Measurements from ENCODE around the gene SEMA4F.

Gene SEMA4F

DNA sequence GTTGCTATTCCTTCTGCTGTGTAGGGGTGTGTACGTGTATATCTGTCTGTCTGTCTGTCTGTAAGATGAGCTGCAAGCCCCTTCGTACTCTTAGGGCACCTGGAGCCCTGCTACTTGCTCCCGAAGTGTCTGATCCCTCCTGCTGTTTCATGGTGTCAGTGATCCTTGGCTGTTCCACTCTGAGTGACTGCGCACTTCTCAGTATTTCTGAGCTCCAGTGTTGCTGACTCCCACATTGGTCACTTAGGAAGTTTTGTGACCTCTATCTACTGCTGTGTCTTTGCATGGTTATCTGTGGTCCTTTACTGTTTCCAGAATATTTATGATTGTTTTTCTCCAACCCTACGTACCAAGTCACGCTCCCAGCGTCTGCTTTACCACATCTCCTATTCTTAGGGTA, 16.2 kb downstream of the SEMA4F start:
- no peak for DNase-seq

DNA sequence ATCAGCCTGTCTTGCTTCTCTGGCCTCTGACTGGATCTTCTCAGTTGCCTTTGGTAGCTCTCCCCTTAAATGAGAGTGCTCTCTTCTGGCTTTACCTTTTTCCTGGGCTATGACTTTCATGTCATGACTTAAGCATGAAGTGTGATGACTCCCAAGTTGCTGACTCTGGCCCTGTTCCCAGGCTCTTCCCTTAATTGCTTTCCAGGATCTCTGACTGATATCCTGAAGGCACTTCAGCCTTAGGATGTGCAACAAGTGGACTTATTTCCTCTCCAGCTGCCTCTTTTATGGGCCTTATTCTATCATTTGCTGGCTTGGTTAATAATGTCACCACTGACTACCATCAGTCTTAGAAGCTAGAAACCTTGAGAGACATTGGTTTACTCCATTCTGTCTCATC, 17.4 kb downstream of the SEMA4F start:
- DNase-seq: no peak

DNA sequence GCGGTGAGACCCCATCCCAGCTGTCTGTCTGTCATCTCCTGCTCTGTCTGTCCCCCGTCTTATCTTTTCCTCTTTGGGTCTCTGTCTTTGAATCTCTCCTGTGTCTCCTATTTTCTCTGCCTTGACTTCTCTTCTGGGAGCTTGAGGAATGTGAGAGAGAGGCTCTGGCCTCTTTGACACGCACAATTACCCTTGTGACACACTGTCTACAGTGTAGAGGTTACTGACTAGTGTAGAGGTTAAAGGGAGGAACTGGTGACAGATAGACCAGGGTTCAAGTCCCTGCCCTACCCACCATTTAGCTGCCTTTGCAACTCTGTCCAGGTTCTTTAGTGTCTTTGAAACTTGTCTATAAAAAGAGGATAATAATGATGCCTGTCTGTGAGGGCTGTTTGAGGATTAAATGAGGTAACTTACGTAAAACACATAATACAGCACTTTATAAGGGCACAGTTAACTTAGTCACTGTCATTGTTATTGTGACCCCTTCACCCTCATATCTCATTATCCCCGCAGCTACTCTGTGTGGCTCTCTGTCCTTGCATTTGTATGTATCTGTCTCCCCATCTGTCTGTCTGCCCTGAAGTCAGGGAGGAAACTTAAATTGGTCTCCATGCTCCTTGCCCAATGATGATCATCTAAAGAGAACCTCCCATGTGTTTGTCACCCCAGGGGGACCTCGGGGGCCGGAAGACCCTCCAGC, 19.9 kb downstream of the SEMA4F start:
- DNase-seq: no peak

GRCh38 chr2:74675090-74675489, 21.0 kb downstream of the SEMA4F start:
- no peak for DNase-seq

DNA sequence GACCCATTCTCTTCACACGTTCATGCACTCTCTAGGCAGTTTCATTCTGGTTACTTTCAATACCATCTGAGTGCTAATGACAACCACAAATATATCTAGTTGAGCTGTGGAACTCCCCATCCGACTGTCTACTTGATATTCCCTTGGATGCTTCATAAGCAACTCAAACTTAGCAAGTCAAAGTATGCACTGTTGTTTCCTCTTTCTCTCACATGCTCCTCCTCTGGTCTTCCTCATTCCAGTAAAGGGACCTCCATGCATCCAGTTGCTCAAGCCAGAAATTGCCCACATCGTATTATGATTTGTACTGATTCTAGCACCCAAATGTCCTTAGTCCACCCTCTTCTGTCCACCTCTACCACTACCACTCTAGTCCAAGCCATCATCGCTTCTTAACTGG, 22.3 kb downstream of the SEMA4F start:
- DNase-seq: no peak

DNA sequence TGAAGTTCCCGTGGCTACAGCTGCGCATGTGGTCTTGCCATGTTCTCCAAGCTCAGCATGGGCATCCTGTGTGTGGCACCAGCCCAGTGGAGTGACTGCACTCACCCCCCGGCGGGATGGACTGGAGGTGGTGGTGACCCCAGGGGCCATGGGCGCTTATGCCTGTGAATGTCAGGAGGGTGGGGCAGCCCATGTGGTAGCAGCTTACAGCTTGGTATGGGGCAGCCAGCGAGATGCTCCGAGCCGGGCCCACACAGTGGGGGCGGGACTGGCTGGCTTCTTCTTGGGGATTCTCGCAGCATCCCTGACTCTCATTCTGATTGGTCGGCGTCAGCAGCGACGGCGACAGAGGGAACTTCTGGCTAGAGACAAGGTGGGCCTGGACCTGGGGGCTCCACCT, 25.6 kb downstream of the SEMA4F start:
- no peak for DNase-seq

- DNase-seq: no peak
Measured at GRCh38 chr2:74682501-74682900, 28.5 kb downstream of the SEMA4F start.

GRCh38 chr2:74685408-74685807, 31.4 kb downstream of the SEMA4F start:
- DNase-seq: no peak

- DNase-seq: no peak
Measured at GRCh38 chr2:74688881-74689280, 34.8 kb downstream of the SEMA4F start.

DNA sequence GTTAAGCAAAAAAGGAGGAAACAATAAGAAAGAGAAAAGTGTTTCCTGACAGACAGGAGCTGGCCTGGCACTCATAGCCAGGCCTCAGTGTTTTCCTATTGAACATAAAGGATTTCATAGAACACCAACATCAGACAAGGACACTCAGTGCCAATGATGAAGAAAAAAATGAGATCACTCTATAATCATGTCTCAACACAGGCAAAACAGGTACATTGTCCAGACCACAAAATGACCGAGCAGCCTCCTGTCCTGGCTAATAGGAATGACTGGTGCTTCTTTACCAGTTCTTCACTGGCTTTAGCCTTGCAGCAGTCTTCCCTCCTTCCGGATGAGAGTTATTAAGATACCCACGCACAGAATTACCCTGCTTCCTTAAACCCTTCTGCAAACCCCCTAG, 35.6 kb downstream of the SEMA4F start:
- DNase-seq: no peak

GRCh38 chr2:74690571-74690970, 36.5 kb downstream of the SEMA4F start:
- DNase-seq: no peak

- DNase-seq: no peak
Measured at GRCh38 chr2:74691929-74692328, 37.9 kb downstream of the SEMA4F start.

- no peak for DNase-seq
Measured at GRCh38 chr2:74693213-74693612, 39.2 kb downstream of the SEMA4F start.

GRCh38 chr2:74693668-74694067, 39.6 kb downstream of the SEMA4F start:
- no peak for DNase-seq

DNA sequence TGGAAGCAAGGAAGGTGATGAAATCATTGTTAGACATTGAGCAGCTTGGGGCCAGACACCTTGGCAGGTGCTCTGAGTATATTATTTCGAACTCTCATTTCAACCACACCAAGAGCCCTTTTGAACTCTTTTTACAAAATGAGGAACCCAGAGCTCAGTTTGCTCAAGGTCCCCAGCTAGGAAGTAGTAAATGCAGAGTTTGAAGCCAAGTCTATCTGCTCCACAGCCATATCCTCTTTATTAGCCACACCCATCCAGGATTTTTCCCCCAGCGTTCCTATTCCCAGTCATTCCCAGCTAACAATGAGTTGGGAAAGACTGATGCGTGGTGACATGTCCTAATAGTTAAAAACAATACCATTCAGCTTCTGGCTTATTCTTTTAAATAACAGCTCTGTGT, 40.2 kb downstream of the SEMA4F start:
- no peak for DNase-seq

GRCh38 chr2:74695663-74696062, 41.6 kb downstream of the SEMA4F start:
- DNase-seq: no peak

- DNase-seq: no peak
Measured at GRCh38 chr2:74696829-74697228, 42.8 kb downstream of the SEMA4F start.

DNA sequence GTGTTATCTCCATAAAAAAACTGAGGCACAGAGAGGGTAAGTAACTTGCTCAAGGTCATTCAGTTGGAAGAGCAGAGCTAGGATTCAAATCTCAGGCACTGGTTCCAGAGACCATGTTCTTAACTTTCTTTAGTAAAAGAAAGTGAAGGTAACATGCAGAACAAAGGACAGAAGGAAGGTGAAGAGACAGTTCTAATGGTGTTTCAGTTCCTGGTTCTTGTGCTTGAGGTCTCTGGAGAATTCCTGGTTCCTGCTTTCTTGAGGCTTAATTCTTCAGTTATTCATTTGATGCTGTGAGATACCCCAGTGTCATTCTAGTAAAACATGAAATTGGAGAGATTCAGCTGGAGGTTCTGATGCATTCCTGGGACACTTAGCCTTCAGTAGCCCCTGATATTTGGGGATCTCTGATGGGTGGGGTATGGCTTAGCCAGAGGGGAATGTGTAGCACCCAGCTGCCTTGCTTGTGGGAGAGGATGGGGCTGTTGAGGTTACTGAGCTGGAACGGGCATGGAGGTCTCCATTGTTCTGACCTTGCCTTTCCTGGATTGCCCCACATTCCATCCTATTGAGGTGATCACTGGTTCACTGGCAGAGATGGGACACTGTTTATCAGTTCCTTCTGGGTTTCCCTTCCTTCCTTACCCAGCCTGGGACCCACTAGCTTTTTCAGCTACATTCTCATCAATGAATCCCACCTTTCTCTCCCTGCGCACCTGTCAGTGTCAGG, 46.8 kb downstream of the SEMA4F start:
- DNase-seq: no peak

DNA sequence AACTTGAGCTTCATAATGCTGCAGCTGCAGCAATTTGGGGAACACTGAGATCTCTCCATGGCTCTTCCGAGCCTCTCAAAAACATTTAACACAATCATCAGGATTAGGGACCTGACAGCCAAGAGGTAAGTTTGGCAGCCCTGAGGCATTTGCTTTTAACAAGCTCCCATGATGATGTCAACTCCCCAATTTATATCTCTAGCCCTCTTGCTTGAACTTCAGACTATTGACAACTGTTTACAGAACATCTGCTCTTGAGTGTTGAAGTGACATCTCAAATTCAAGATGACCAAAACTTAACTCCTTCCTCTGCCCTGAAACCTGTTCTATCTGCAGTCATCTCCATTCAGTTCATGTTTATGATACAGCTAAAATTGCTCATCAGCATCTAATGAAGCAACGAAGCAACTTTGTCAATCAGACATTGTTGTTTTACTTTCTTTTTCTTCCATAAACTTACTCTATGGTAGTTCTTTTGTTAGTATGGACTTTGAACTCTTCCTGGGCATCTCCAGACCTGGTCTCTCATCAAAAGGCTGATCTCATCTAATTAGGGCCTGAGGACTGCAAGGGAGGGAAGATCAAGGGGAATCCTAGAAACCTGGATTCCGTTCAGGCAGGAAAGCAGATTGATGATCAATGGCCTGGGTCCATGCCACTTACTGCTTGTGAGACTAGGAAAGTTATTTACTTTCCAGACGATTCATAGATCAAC, 48.1 kb downstream of the SEMA4F start:
- no peak for DNase-seq

GRCh38 chr2:74703373-74703772, 49.3 kb downstream of the SEMA4F start:
- DNase-seq: no peak

- no peak for DNase-seq
Measured at GRCh38 chr2:74704216-74704615, 50.2 kb downstream of the SEMA4F start.

DNA sequence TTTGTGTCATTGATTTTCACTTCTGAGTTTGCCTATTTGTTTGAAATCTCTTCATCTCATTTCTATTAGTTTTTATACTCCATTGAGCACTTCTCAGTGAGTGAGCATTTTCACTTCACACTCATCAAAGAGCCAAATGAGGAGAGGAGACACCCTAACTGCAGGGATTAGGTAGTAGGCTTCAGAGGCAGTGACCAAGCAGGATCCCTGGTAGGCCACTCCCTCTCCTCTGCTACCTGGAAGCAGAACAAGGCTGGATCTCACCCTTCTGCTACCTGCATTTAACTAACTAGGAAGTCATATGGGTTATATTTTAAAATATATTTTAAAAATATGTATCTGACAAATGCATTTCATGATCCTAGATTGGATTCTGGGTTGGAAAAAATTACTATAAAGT, 52.7 kb downstream of the SEMA4F start:
- DNase-seq: no peak

DNA sequence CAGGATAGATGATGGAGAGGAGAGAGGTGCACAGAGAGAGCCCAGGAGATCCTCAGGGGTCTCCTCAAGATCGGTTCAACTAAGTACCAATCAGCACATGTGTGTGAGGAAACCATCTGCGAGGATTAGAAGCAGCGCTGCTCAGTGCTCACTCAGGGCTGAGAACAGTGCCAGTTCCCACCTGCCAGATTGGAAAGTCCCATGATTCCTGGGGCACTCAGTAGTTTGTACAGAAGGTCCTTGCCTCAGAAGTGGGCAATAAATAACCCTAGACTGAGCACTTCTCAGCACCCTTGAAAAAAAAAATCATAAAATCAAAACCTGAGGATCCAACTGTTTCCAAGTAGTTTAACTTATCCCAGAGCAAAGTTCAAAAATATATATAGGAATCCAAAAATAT, 53.8 kb downstream of the SEMA4F start:
- no peak for DNase-seq

DNA sequence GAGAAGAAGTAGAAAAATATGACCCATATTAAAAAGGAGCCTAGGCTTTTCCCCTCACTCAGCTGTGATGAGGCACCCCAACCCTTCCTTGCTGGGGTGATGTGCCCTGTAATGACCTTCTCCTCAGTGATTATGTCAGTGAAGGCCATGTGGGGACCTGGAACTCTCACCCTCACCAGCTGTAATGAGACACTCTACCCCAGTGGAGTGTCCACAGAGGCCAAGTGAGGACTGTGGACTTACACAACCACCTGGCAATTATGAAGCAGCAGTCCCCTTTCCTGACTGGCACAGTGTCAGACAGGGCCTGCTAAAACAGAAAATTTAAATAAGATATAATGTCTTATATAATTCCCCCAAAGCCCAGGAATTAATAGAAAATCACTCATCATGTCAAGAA, 54.2 kb downstream of the SEMA4F start:
- DNase-seq: no peak
